Neural progenitor cell (in vitro differentiated cells): ENCODE data around the gene SLC5A5.
A peak's percentile ranks its signal among the peaks of the same experiment; 100 is the strongest.

Experiments used
- EZH2 ChIP-seq: fragments of 200-600 bp; sonication (generic); IDR thresholded peaks from 2 replicates; pipeline ENCODE4 v1.6.1; 2017; ENCODE audit warnings: antibody characterized with exemption, mild to moderate bottlenecking, moderate library complexity
- TF ChIP-seq, protein P1 (sequence below): fragments of 200-600 bp; sonication (generic); IDR thresholded peaks from 2 replicates; pipeline ENCODE4 v1.5.1; 2017; ENCODE audit warnings: antibody characterized with exemption, mild to moderate bottlenecking

DNA sequence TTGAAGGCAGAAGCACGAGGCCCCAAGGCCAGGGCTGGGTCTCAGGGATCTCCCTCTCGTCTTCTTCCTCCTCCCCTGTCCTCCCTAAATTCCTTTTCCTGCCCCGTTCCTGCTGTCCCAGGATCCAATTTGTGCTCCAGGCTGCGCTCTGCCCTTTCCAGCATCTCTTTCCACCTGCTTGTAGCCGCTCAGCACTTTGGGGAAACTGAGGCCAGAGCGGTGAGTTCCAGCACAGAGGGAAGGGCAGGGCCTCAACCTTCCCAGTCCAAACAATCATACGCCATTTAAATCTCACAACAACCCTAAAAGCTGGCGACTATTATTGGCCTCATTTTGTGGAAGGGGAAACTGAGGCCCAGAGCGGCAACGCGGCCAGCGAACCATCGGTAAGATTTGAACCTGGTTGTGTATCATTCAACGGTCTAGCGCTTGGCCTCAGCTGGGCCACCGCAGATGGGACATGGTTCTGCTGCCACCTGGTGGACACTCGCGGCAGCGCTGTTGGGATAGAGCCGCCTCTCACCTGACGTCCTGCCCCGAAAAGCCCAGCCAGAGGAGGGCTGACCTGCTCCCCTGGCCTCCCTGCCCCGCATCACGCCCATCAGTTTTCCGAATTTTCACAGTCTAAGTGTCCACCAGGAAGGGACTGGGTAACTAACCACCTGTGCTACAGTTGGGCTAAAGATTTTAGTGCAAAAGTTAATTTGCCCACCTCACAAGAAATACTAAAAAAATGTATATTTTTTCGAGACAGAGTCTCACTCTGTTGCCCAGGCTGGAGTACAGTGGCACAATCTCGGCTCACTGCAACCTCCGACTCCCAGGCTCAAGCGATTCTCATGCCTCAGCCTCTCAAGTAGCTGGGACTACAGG, 16.2 kb upstream of the SLC5A5 start:
- no peak for TF ChIP-seq EZH2
- TF ChIP-seq, protein P1, sequence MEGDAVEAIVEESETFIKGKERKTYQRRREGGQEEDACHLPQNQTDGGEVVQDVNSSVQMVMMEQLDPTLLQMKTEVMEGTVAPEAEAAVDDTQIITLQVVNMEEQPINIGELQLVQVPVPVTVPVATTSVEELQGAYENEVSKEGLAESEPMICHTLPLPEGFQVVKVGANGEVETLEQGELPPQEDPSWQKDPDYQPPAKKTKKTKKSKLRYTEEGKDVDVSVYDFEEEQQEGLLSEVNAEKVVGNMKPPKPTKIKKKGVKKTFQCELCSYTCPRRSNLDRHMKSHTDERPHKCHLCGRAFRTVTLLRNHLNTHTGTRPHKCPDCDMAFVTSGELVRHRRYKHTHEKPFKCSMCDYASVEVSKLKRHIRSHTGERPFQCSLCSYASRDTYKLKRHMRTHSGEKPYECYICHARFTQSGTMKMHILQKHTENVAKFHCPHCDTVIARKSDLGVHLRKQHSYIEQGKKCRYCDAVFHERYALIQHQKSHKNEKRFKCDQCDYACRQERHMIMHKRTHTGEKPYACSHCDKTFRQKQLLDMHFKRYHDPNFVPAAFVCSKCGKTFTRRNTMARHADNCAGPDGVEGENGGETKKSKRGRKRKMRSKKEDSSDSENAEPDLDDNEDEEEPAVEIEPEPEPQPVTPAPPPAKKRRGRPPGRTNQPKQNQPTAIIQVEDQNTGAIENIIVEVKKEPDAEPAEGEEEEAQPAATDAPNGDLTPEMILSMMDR = peak; percentile 97
